Activated naive CD4-positive, alpha-beta T cell treated with anti-CD3 and anti-CD28 coated beads, Interleukin-2, amount 50 U/mL, for 16 hours (primary cell): ENCODE measurements around the gene GATD1.

Experiments used
- DNase-seq: peaks from one replicate; pipeline ENCODE4 v3.0.0-alpha.2; 2020

Gene GATD1

DNA sequence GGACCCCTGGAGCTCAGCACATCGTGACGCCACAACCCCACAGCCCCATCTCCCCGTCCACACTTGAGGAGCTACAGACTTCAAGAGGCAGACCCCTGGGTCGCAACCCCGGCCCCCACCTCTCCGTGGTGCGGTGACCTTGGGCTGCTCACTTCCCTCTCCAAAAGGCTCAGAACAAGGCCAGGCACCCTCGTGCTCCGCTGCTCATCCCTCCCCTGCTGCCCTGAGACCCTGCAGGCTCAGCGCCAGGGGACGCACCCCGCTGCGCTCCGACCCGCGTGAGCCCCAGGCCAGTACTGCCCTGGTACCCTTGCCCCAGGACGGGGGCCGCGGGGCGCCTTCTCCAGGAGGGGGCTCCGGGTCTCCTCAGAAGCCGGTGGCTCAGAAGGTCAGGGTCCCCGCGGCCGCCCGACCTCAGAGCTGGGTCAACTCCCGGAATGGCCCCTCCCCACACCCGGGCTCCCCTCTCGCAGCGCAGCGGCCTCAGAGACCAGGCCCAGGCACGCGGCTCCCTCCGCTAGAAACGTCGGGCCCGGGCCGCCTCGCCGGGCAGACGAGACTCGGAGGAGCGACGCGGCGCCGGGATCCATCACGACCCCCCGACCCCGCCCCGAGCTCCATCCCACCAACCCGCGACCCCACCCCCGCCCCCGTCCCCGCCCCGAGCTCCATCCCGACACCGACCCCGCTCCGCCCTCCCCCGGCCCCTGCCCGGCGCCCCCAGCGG, 563 bp downstream of the GATD1 start:
- no peak for DNase-seq

DNA sequence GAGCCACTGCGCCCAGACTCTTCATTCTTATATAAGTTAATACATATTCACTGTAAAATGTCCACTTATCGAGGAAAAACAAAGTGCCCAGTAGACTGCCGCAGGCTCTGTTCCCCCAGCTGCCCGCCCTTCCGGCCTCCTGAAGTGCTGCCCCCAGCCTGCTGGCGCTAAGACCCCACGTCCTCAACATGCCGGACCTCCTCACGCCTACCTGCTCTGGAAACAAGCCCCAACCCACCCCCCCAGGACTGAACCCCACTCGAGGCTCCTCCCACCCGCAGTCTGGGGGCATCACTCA, 1.1 kb downstream of the GATD1 start:
- no peak for DNase-seq

DNA sequence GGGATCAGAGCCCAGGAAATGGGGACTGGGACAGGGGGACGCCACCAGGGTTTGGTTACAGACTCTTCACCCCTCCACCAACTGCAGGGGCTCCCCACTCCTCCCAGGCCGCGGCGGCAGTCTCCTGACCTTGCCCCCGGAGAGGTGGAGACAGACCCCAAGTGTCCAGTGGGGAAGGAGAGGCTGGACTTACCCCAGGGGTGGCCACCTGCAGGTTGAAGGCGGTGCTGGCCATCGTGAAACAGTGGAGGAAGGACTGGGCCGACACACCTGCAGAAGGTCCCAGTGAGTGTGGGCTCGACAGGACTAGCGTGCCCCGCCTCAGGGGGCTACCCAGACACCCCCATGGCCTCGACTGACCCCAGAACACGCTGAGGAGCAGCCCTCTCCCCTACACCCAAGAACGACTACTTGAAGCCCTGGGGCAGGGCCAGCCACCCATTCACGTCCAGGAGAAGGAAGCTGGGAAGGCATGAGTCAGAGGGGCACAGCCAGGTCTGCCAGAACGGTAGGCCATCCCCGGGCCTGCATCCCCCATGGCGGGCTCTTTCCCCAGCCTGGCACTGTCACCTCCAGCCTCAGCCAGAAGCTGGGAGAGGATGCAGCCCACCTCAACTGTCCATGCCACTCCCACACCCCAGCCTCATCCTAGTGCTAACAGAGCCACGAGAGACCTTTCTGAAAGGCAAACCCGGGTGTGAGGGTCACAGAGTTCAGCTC, 2.3 kb downstream of the GATD1 start:
- no peak for DNase-seq

DNA sequence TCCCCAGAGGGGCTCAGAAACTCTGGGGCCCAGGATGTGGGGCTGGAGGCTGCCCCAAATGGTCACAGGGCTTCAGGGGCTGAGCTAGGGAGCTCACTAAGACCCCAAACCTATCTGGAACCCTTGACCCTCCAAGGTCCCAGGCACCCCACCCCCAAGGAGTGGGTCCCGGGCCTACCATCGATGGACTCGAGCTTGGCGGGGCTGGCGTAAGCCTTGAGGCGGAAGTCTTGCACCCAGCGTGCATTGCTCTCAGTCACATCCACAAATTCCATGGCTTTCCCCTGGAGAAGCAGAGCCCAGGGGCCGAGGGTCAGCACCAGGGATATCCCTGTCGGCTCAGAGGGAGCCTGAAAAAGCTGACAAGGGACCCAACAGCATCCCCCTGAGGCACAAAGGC, 3.5 kb downstream of the GATD1 start:
- no peak for DNase-seq

DNA sequence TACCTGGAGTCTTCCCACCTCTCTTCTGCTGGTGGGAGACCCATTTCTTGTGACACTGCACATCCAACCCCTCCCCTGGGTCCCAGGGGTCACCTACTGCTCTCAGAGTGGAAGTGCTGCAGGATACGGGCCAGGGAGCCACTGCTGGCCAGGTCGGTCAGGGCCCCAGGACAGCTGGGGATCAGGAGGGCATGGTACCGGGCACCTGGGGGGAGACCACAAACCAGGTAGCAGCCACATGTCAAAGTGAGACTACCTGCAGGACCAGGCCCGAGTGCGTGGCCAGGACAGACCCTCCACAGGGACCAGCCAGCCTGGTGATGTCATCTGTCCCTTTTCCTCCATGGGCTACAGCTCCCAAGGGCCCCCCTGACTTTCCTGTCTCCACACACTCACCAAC, 3.9 kb downstream of the GATD1 start:
- no peak for DNase-seq

DNA sequence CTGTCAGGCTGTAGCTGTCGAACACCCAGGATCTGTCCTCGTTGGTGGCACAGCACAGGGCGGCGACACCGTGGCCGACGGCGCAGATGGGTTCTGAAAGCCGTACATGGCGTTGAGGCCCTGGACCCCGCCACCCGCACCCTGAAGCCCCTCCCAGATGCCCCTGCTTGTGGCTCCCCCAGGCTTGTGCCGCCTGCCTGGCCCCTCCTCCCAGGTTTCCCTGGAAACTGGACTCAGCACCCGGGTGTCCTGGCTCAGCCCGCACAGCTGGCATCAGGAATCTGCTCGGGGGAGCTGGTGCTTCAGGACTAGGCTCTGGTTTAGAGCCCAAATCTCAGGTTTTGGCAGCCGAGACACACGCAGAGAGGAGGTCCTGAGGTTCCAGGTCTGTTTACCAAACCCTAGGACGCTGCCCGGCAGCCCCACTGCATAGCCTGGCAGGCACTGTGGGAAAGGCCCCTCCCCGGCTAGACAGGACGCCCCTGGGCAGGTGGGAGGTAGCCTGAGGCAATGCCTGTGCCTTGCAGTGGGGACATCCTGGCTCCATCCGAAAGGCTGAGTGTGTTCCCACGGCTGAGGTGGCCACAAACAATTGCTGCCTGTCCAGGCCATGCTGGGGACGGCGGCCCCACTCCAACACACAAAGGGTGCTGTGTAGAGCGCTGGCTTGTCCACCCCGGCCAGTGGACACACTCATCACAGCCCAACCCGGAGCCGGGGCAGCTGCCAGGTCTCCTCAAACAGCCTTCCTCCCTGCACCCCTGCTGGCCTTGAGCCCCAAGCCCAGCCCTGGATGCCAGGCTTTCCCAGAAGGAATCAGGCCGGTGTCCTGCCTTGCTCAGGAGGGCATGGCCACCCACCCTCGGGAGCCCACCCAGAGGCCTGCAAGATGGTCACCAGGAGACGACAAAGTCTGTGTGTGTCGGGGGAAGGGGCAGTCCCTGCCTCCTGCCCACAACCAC, 4.6 kb downstream of the GATD1 start:
- no peak for DNase-seq

DNA sequence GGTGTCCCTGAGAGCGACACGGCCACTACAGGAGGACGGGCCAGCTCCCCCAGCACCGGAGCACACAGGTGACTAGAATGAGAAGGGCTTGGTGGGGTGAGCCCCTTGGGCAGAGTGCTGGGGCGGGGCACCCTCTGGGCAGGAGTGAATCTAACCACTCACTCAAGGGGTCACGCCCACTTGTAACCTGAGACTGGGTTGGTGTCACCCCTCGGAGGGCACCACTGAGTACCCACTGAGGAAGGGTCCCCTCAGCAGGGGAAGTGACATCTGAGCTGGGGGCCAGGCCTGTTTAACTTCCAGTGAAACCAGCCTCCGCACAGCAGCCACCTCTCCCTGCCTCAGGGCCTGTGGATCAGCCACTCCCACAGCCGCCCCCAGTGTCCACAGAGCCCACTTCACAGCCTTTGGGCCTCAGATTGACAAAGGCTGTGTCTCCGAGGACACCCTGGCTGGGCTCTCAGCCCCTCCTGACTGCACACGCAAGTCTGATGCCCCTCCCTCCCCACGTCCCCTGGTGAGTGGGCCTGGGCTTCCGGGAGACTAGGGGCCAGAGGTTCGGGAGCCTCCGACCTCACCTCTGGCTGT, 5.6 kb downstream of the GATD1 start:
- DNase-seq: no peak

DNA sequence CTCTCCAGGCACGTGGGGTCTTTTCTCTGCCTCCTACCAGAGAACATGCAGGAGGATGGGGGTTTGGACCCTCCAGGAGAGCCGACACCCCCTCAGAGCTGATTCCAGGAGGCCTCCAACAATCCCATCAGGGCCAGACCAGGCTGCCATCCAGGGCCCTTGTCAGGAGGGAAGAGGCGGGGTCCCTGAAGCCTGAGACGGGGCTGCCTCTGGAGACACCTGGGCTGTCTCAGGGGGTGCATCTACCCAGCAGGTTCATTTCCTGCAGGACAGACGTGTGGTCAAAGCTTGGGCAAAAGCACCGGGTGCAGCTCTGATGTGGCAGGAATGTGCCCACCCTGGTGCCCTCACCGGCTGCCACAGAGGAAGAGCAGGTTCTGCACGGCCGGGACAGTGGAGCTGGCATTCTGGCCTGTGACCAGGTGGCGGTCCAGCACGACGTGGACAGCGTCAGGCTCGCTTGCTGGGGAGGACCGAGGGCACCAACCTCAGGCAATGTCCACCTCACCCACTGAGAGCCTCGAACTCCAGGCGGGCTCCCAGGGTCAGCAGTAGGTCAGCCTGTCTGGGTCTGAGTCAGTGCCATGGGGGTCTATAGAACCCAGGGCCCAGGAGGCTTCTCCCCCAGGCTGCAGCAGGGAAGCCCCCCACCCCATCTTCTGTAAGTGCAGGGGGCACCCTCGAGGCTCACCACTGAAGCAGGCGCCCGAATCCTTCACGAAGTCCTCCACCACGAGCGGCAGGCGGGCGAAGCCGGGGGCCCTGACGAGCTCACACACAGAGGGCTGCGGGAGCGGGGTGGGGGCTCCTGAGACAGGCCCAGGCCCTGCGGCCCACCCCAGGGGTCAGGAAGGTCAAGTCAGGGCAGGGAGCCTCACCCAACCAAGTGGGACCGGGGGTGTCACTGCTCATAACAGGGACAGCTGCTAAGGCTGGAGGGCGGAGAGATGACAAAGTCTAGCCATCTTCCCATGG, 6.4 kb downstream of the GATD1 start:
- no peak for DNase-seq

DNA sequence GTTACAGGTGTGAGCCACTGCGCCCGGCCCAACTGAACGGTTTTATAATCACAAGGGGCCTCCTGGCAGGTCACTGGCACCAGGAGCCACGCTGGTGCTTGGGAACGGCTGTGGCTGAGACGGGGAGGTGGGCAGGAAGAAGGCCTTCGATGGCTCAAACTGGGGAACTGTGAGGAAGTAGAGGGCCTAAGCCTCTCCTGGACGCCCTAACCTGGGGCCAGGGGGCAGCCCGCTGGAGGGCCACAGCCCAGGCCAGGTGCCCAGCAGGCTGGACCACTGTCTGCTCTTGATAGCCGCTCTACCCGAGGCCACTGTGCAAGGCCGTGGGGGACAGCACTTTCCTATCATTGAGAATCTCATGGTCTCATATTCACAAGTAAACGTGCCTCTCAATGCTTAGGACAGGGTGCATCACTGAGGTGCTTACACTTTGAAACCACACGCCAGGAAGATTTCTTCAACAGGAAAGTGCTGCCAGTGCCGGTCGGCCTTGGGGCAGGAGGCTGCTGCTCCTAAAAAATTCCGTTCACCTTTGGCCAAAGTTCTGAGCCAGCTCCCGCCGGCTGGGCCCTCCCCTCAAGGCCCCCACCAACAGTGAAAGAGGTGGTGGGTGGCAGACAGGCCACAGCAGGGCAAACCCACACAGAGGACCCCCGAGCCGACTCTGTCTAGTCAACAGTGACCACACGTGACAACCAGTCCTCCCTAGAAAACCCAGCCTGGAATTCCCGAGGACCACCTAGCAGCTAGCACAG, 7.2 kb downstream of the GATD1 start:
- no peak for DNase-seq

DNA sequence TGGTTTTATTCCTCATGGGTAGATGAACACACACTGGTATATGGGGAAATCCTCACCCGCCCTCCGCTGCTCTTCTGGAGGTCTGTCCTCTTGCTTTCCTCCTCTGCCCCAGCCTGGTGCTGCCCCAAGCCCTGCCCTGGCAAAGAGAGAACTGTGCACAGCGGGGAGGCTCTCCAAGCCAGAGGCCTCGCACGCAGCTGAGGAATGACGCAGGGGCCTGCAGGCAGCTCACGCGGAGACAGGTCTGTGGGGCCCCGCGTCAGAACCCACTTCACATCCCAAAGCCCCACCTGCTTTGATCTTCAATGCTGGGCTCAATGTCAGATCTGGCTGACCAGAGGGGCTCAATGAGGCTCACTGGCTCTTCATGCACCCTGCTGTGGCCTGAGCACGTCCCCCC, 10.0 kb downstream of the GATD1 start:
- DNase-seq: no peak

DNA sequence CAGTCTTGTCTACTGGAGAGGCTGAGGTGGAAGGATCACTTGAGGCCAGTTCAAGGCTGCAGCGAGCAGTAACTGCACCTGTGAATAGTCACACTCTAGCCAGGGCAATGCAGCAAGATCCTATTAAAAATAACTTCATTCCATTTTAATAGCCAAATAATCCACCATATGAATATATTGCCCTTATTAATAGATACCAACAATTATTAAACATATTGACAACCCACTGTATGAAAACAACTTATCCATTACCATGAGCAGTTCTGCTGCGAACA, 10.4 kb downstream of the GATD1 start:
- no peak for DNase-seq

DNA sequence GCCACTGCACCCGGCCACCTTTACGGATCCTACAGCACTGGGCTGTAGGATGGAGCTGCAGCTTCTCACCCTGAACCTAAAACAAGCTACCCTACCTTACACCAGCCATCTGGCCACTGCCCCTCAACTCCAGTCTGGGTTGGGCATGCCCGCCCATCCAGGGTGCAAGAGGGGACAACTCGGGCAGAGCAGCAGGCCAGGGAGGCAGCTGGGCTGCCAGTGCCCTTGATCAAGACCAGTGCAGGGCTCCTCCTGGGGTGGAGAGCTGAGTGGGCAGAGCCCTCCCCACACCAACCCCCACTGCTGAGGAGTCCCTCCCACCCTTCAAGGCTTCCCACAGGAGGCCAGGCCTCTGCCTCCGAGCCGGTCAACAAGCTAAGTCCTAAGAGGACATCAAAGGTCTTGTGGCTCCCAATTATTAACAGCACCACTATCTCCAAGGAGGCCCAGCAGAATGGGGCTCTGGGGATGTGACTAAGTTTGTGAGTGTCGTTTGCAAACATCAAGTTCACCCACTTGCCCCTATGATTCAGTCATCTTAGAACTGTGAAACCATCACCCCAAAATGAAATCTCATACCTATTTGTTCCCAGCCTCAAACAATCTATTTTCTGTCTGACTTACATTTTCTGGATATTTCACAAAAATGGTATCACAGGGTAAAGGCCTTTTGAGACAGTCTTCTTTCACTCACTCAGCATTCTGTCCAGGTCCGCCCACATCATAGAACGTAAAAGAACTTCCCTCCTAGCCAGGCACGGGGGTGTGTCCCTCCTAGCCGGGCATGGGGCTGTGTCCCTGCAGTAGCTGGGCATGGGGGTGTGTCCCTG, 11.0 kb downstream of the GATD1 start:
- DNase-seq: no peak

DNA sequence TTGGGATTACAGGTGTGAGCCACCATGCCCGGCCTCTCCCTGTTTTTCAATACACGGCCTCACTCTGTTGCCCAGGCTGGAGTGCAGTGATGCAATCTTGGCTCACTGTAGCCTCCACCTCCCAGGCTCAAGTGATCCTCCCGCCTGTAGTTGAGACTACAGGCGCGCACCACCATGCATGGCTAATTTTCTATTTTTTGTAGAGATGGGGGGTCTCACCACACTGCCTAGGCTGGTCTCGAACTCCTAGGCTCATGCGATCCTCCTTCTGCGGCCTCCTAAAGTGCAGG, 11.5 kb downstream of the GATD1 start:
- no peak for DNase-seq

DNA sequence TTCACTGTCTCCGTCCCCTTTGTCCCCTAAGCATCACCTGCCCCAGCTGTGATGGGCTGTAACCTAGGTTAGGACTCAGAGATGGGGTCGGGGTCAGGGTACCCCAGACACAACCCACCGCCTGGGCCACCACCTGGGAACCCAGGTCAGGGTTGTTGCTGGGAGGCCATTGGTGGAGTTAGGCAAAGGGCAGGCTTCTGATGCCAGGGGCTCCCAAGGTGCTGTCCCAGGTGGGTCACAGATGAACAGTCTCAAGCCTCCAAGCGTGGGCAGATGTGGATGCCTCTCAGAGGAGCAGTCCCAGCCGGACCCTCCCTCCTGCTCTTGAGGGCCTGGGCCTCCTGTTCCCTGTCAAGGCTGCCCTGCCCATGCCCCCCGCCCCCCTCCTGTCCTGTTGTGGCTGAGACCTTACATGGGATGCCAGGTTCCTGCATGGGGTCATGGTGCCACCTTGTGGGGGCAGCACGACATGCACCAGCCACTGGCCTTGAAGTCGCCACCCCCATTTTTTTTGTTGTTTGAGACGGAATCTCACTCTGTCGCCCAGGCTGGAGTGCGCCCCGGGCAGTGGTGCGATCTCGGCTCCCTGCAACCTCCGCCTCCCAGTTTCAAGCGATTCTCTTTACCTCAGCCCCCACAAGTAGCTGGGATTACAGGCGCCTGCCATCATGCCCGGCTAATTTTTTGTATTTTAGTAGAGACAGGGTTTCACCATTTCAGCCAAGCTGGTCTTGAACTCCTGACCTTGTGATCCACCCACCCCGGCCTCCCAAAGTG, 12.1 kb downstream of the GATD1 start:
- DNase-seq: peak; percentile 65

DNA sequence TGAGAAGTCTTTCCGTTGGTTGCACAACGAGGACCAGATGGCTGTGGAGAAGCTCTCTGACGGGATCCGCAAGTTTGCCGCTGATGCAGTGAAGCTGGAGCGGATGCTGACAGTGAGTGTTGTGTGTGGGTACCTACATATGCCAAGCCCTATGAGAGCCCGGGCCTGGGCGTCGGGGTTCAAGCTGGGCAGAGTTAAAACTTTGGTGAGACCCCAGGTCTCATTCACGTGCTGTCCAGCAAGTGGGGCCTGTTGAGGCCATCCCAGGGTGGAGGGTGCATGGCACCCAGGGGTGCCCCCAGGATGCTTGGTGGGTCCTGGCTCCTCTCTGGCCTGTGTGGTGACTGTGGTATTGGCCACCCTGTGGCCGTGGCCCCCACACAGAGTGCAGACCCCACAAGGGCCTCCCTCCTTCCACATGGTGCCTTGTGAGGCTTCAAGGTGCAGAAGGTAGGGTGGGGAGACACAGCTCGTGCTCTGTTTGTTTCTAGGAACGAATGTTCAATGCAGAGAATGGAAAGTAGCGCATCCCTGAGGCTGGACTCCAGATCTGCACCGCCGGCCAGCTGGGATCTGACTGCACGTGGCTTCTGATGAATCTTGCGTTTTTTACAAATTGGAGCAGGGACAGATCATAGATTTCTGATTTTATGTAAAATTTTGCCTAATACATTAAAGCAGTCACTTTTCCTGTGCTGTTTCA, 12.8 kb downstream of the GATD1 start:
- DNase-seq: no peak

DNA sequence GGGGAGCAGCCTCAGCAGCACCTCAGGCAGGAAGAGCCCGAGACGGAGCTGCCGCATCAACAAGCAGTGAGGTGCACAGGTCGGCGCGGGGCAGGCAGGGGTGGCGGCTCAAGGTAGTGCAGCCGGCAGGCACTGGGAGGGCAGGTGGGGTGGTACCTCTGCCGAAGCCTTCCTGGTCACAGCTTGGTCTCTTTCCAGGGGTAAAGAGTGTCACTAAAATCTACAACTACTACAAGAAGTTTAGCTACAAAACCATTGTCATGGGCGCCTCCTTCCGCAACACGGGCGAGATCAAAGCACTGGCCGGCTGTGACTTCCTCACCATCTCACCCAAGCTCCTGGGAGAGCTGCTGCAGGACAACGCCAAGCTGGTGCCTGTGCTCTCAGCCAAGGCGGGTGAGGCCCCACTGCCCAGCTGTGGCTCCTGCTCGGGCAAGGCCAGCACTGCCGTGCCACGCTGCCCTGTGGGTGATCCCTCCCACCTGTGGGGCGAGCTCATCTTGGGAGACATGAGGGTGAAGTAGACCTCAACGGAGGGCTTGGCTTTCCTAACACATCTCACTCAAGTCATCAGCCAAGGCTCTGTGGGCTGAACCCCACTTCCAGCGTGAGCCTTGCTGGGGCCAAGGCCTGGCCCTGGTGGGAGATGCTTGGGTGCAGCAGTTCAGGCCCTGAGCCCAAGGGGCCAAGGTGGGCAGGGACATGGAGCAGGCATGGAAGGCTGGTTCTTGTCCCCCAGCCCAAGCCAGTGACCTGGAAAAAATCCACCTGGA, 13.6 kb downstream of the GATD1 start:
- no peak for DNase-seq

DNA sequence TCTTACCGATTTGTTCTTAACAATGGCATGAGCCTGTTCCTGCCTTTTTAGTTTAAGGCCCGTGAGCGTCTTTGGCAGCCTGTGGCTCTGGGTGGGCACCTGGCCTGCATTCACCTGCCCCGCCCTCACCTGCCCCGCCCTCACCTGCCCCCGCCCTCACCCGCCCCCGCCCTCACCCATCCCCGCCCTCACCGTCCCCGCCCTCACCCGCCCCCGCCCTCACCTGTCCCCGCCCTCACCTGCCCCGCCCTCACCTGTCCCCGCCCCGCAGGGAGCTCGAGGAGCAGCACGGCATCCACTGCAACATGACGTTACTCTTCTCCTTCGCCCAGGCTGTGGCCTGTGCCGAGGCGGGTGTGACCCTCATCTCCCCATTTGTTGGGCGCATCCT, 14.2 kb downstream of the GATD1 start:
- DNase-seq: no peak

DNA sequence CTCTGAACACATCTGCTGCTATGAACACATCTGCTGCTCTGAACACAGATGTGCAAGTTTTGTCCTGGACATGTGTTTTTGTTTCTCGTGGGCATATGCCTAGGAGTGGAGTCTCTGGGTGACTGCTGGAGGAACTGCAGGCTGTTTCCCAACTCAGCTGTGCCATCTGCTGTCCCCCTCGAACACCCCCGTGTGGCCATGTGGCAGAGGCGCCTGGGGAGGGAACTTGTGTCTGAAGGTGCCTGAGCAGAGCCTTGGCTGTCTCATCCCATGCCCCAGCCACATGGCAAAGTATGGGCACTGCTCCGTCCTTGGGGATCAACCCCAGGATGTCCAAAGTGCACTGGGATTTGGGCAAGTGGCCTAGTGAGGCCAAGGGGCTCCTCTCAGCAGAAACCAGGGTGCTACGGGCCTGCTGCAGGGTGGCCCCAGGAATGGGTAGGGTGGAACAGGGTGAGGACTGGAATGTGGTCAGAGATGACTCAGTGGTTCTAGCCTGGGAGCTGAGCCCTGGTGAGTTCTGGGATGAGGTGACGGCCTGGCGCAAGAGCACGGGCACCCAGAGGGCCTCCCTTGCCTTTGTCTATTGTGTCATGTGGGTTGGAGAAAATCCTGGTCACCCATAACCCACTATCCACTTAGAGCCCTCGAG, 14.7 kb downstream of the GATD1 start:
- peak; percentile 34 for DNase-seq
